DMS114 treated with DMSO at 0.1 percent for 48 hours (cell line): Measurements from ENCODE around the gene ATP9A.
"Not testable (repeated sequence)": the region's sequence is repeated elsewhere in the genome, so short reads cannot be mapped to it uniquely, and the experiment has no call there.

Experiments used
- DNase-seq: peaks from one replicate; lab custom pipeline; 2025; ENCODE audit not compliant: unreplicated experiment; lab: John Stamatoyannopoulos, UW

The ATP9A gene

DNA sequence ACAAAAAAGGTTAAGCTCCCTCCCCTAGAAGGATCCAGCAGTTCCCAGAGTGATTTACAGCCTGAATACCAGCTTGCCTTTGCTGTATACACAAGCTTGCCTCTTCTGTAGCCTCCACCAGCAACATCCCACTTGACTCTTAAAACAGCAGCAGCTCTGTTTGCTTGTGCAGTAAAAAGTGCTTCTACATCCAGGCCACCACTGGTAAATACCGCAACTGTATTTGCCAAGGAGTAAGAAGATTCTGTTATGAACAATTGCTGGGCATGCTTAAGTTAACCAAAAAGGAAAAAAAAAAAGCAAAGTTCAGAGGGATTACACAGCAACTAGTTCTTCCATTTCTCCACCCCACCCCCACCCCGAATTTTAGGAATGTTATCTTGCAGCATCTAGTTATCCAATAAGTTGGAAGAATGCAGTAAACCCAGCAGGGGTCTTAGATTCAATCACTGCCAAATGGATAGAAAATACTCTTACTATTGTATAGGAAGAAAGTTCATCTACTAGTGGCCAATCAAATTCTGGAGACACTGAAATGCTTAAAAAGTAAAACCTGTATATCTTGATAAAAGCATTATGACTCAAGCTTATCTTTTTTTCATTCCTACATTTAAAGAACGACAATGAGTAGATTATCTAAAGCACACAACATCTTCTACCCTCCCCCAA, 29.3 kb upstream of the ATP9A start:
- DNase-seq, result peak; percentile 95

DNA sequence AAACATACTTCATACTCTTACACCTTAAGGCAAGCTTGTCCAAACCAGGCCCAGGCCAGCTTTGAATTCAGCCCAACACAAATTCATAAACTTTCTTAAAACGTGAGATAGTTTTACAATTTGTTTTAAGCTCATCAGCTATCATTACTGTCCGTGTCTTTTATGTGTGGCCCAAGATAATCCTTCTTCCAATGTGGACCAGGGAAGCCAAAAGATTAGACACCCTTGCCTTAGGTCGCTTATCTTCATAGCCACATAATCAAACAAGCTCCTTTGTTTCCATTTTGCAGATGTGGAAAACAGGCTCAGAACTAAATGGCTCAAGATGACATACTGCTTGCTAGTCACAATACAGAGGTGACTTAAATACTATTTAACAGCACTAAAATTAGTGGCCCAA, 28.1 kb upstream of the ATP9A start:
- DNase-seq, result no peak

DNA sequence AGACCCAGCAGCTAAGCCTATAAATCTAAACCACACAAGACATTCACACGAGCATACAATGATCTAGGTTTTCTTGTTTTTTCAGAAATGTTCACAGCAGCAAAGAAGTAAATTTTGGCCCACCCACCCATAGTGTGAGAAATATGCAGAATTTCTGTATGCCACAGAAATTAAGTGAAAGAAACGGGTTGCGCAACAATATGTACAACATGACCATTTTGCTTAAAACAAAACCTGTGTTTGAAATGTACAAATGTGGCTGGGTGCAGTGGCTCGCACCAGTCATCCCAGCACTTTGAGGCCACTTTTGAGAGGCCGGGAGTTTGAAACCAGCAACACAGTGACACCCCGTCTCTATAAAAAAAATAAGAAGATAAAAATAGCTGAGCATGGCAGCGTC, 24.8 kb upstream of the ATP9A start:
- no peak for DNase-seq

DNA sequence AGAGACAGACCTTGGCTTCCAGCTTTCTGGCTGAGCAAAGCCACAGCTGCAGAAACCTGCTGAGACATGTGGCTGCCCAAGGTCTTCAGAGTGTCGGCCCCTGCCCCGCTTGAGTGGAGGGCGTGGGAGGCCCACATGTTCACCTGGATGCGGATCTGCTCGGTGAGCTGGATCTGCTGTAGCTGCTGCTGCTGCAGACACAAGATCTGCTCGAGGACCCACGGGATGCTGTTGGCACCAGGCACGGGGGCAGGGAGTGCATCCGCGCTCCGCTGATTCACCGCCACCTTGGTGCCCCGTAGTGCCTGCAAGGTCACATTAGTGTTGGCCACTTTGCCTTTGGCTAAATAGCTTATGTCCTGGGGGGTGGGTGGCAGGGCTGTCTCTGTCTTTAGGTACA, 23.4 kb upstream of the ATP9A start:
- no peak for DNase-seq

DNA sequence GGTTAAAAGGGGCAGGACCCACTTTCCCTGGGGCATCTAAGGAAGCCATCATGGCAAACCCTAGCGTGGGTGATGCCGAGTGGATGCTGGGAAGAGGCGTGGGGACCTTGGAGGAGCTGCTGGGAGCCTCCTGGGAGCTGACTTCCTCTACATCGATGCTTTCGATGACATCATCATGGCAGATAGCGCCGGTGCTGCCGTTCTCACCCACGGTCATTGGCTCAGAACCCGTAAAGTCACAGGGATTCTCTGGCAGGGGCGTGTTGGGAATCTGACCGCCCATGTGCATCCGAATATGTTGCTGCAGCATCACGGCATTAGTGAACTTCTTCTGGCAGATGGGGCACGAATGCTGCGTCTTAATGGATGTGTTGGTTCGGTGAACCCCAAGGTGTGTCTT, 22.1 kb upstream of the ATP9A start:
- DNase-seq, result no peak

DNA sequence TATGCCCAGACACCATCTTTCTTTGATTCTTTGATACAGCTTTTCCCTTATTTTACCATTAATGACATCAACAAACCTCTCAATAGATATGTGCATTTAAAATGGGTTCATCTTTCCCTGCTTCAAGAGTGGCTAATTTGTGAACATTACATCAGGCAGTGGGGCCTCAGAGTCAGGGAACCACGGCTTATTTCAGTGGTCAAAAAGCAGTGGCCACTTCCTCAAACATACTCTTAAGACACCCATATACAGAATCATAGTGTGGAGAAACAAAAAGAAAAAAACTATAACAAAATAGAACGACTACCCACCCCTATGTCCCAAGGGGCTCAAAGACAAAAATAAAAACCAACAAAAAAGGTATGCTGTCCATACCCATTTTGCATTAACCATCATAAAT, 21.2 kb upstream of the ATP9A start:
- DNase-seq, result no peak

DNA sequence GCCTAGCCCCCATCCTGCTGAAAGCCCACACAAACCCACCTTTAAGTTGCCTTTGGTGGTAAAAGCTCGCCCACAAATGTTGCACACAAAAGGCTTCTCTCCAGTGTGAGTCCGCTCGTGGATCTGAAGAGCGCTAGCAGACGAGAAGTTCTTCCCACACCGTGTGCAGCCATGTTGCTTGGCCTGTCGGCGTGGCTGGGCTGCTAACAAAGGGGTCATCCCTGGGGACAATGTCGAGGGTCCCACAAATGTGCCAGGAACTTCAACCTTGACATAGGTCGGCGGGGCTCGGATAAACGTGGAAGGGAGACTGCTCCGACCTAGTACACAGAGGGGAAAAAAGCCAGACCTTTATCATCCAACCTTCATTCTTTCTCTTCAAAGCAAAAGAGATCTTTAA, 20.6 kb upstream of the ATP9A start:
- DNase-seq, result no peak

DNA sequence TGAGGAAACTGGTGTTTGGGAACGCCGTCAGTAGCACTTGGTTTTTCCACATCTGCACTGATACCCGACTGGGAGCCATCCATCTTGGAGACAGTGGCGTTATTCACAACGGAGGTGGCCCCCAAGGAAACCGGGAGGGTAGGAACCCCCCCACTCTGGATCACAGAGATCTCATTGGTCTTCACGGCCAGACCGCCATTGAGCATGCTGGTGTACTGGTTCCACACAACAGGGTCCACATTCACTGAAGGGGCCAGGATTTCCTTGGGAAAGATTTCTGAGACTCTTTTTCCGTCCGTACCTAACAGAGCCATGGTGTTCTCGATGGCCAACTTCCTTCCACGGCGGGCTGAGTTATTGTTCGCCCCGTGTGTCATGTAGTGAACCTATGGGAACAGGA, 16.1 kb upstream of the ATP9A start:
- DNase-seq, result no peak

DNA sequence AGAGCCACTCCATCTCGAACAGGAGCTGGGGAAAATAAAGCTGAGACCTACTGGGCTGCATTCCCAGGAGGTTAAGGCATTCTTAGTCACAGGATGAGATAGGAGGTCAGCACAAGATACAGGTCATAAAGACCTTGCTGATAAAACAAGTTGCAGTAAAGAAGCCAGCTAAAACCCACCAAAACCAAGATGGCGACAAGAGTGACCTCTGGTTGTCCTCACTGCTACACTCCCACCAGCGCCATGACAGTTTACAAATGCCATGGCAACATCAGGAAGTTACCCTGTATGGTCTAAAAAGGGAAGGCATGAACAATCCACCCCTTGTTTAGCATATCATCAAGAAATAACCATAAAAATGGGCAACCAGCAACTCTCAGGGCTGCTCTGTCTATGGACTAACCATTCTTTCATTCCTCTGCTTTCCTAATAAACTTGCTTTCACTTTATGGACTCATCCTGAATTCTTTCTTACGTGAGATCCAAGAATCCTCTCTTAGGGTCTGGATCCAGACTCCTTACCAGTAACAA, 10.1 kb upstream of the ATP9A start:
- DNase-seq, result not testable (repeated sequence)

DNA sequence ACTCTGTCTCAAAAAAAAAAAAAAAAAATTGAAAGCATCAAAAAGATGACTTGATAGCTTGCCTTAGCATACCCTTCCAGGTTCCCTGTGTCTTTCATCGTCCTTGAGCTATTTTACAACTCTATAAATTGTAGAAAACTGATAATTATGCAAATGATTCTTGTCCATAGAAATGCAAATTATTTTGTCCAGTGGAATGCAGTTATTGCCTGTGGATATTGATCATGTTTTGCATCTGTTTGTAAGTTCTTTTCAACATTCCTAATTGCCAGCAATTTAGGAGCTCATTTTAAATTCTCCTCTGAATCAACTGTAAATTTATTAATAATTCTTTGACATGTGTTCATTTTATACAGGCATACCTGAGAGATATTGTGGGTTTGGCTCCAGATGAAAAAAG, 7.1 kb upstream of the ATP9A start:
- DNase-seq, result no peak

DNA sequence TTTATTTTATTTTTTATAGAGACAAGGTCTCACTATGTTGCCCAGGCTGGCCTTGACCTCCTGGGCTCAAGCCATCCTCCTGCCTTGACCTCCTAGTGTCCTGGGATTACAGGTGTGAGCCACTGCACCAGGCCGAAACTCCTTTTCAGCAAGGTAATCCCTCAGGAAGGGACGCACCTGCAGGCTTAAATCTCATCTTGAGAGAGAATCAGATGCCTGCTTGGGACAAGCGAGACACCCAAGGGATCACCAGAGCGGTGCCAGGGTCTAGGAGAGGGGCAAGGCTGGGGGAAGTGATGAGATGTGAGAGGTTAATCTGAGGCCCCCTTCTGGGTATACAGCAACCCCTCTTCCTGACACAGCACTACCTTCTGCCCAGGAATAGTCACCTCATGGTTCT, 4.0 kb upstream of the ATP9A start:
- no peak for DNase-seq

DNA sequence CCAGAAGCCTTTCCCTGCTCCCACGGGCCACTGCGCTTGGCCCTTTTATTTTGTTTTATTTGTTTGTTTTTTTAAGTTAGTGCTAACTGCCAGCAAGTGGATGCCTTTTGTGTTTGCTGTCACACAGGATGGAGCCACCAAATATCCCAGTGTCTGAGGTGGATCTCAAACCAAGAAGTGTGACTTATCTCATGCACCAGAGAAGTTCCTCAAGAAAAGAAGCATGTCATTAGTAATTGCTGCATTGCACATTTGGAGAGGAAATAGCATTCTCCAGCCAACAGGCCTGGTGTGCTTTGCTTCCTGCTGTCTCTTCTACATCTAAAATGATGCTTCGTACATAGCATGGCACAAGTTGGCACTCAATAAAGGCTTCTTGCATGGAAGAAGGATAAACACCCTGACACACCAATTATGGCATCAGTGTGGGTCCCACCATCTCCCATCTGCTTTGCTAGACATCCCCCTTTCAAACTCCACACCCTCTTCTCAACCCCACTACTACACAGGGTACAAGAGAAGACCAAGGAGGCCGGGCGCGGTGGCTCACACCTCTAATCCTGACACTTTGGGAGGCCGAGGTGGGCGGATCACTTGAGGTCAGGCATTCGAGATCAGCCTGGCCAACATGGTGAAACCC, 1.9 kb upstream of the ATP9A start:
- no peak for DNase-seq

DNA sequence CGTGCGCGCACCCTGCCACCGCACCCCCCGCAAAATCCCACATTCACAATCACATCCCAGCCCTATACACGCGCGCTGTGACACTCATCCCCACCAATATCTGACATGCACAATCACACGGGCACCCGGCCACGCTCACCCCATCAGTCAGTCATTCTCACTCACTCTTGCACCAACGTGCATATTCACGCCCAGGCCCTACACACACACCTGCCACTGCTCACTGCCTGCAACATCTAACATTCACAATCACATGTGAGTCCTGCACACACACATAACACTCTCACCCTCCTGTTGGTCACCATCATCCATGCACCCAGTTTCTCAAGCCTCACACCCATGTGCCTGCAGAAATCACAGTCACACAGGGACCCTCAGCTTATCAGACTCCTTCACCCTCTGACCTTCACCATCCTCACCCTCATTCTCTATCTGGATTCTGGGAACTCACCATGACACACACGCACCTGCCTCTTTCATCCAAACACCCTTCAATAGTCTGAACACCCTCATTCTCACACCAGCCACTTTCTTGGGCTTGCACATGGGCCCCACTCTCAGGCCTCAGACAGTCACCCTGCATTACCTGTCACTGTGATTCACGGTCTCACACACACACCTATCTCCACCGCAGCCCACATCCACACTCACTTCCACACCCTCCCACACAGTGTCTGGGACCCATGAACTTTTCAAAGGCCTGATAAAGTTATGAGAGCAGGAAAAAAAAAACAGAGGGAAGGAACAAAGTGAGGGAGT, 748 bp upstream of the ATP9A start:
- no peak for DNase-seq

DNA sequence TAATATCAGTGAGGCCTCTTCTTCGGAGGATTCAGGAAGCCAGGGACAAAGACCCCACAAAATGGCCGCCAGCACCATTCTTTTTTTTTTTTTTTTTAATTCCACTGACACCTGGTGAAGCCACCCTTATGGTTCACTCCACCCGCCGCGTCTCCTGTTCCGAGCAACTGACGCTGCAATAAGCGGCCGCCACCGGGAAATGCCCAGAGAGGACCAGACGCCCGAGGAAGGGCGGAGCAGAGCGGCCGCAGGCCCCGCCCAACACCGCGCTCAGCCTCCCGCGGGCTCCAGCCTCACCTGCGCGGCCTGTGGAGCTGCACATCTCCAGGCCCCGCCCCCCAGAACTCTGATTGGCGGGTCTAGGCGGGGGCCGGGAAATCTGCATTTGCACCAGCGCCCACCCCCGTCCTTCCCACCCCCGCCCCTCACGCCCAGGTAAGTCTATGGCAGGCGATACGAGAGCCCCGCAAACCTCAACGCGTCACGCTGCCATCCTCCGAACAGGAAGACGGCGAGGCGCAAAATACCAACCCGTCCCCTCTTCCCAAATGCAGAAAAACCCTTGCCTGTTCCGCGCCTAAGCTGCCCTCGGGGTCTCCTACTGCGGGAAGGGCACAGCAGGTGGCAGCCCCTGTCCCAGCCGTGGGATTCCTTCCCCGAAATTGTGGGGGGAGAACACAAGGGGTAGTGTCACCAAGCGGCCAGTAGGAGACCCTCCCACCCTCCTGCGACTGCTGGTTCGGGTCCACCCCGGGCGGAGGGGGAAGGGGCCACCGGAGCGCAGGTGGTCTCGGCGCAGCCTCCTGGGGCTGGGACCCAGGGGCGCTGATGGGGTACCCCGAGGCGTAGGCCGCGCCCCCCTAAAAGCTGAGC, 960 bp downstream of the ATP9A start:
- DNase-seq, result peak; percentile 71

DNA sequence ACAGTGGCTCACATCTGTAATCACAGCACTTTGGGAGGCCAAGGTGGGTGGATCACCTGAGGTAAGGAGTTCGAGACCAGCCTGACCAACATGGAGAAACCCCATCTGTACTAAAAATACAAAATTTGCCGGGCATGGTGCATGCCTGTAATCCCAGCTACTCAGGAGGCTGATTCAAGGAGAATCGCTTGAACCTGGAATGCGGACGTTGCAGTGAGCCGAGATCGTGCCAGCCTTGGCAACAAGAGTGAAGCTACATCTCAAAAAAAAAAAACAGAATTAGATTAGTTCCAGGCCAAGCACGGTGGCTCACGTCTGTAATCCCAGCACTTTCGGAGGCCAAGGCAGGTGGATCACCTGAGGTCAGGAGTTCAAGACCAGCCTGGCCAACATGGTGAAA, 2.8 kb downstream of the ATP9A start:
- DNase-seq, result not testable (repeated sequence)

DNA sequence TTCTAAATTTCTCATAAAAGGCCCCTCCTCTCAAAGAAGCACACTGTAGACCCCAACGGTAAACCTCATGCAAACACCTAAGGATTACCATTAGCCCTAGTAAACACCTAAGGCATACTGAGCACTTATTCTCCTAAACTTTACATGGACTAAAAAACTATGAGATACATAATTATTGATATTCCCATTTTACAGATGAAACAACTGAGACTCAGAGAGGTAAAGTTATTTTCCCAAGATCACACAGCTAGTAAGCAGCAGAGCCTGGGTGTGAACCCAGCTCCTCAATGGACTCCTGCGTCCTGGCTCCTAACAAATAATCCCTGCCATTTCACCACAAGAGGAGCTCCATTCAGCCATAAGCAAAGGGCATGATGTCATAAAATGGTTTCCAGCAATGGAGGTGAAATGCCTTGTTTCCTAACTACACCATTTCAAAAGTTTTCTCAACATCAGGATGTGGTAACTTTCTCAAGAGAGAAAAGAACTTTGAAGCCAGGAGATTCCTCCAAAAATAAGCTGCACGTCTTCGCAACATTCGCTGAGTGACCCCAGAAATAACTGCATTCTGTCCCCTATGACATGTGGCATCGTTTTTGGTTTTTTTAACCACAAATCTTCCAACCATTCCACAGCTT, 4.1 kb downstream of the ATP9A start:
- no peak for DNase-seq

DNA sequence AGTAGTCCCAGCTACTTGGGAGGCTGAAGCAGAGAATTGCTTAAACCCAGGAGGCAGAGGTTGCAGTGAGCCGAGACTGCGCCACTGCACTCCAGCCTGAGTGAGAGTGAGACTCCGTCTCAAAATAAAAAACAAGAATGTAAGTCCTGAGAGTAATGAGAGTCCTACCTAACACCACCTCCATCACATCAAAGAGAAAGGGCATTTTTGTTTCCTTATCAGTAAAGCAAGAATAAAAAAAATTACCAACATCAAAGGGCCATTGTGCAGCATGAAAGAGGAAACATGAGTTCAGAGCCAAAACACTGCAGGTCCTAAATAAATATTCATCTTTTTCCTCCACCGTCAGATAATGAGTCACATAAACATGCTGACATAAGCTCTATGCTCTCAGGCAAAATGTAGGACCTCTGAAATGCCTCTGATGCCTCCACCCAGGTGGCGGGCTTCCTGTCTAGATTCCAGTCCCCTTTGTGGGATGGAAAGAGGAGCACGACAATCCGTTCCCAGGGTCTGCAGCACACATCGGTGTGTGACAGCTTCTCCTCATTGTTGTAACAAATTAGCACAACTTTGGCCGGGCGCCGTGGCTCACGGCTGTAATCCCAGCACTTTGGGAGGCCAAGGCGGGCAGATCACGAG, 7.2 kb downstream of the ATP9A start:
- no peak for DNase-seq

DNA sequence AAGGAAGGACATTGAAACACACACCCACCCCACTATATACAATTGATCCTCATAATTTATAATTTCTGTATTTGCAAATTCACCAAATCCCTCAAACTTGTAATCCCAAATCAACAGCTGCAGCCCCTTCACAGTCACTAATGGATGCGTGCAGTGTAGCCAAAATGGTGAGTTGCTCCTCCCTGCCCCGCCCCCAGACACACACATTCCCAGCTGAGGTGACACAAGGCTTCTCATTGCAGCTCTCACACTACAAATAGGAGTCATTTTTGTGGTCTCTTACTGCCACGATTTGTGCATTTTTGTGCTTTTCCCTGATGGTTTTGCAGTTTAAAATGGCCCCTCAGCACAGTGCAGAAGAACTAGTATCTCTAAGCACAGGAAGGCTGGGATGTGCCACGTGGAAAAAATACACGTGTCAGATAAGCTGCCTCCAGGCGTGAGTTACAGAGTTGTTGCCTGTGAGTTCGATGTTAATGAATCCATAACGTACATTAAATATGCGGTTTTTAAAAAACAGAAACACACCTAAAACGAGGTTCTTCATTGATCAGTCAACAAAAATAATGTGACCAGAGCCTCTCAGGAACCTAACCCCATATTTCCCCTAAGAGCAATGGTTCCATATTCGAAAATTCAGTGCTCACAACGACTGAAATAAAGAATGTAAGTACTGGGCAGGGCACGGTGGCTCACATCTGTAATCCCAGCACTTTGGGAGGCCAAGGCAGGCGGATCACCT, 8.2 kb downstream of the ATP9A start:
- no peak for DNase-seq

DNA sequence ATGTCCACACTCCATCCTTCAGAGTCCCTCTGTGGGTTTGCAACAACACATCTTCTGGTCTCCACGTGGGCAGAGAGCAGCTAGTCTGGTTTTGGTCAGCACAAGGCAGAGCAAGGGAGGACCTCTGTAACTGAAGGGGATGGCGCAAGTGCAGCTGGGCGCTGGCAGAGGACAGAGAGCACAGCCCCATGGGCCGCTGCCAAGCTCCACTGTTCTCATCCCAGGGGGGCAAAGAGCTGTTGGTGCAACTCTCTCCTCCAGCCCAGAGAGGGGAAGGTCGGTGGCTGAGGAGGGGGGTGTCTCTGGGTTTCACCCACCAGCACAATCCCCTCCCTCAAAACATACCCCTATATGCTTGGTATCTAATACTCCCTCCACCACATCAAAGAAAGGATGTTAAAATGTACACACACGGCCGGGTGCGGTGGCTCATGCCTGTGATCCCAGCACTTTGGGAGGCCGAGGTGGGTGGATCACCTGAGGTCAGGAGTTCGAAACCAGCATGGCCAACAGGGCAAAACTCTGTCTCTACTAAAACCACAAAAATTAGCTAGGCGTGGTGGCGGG, 9.1 kb downstream of the ATP9A start:
- DNase-seq, result no peak
